Smooth muscle cell (in vitro differentiated cells): Measurements from ENCODE around the gene TMEM63A. TPM values are rescaled to one million over a fixed set of nuclear protein-coding genes. Genes with fewer than 3 reads are reported as not detected.
"Not testable (repeated sequence)": the region's sequence is repeated elsewhere in the genome, so short reads cannot be mapped to it uniquely, and the experiment has no call there.

ENCODE experiments used
- DNase-seq: peaks from one replicate; lab custom pipeline; 2025; ENCODE audit not compliant: unreplicated experiment; lab: John Stamatoyannopoulos, UW
- H2AFZ ChIP-seq: fragments of 200-600 bp; sonication (generic); 2 replicates; pipeline ENCODE4 v1.6.0; 2016; ENCODE audit warnings: antibody characterized with exemption, low read depth, mild to moderate bottlenecking
- H3F3A ChIP-seq: fragments of 200-600 bp; sonication (generic); 2 replicates; pipeline ENCODE4 v1.6.0; 2017; ENCODE audit warnings: antibody characterized with exemption, low read depth
- H3K27ac ChIP-seq: fragments of 200-600 bp; sonication (generic); 2 replicates; pipeline ENCODE4 v1.5.1; 2016; ENCODE audit warnings: low read depth, mild to moderate bottlenecking
- H3K27me3 ChIP-seq: fragments of 200-600 bp; sonication (generic); 2 replicates; pipeline ENCODE4 v1.6.1; 2016; ENCODE audit warnings: low read depth, mild to moderate bottlenecking
- H3K36me3 ChIP-seq: fragments of 200-600 bp; sonication (generic); 2 replicates; pipeline ENCODE4 v1.5.1; 2016; ENCODE audit warnings: low read depth
- H3K4me1 ChIP-seq: fragments of 200-600 bp; sonication (generic); 2 replicates; pipeline ENCODE4 v1.5.1; 2016; ENCODE audit warnings: low read depth
- H3K4me2 ChIP-seq: fragments of 200-600 bp; sonication (generic); 2 replicates; pipeline ENCODE4 v1.6.0; 2016; ENCODE audit warnings: mild to moderate bottlenecking
- H3K4me3 ChIP-seq: fragments of 200-600 bp; sonication (generic); 2 replicates; pipeline ENCODE4 v1.5.1; 2016; ENCODE audit warnings: mild to moderate bottlenecking
- H3K79me2 ChIP-seq: fragments of 200-600 bp; sonication (generic); 2 replicates; pipeline ENCODE4 v1.6.0; 2016; ENCODE audit warnings: low read depth, mild to moderate bottlenecking
- H3K9ac ChIP-seq: fragments of 200-600 bp; sonication (generic); 2 replicates; pipeline ENCODE4 v1.6.0; 2016; ENCODE audit warnings: low read depth
- H3K9me3 ChIP-seq: fragments of 200-600 bp; sonication (generic); replicated peaks from 2 replicates; pipeline ENCODE4 v1.5.1; 2016; ENCODE audit warnings: low read depth
- H4K20me1 ChIP-seq: fragments of 200-600 bp; sonication (generic); 2 replicates; pipeline ENCODE4 v1.6.0; 2016; ENCODE audit warnings: low read depth
- CTCF ChIP-seq: fragments of 200-600 bp; sonication (generic); IDR thresholded peaks from 2 replicates; pipeline ENCODE4 v1.5.1; 2017; ENCODE audit warnings: borderline replicate concordance, mild to moderate bottlenecking, antibody characterized with exemption; ENCODE audit not compliant: insufficient read depth, poor library complexity, severe bottlenecking
- WGBS: methylation state at CpG from one replicate; pipeline ENCODE4 v1.1.7; 2016; ENCODE audit warnings: low lambda C conversion rate; 5-methylcytosine and 5-hydroxymethylcytosine counted together
- polyA plus RNA-seq: library from polyadenylated mRNA; unstranded; fragments of >200 nt; fragmentation: Nextera tagmentation; extraction: Ambion mirVana; gene quantifications from 2 replicates; pipeline ENCODE4 v1.2.1, GENCODE V29; 2016
- total RNA-seq: library from RNA; depleted of rRNA; stranded (reverse); fragments of >200 nt; gene quantifications from 2 replicates; pipeline ENCODE4 v1.2.3, GENCODE V29; 2014

Gene TMEM63A
- total and polyA plus RNA-seq, 2 experiments from 2014 or later: 10.9 to 12.0 TPM

- 30% methylated on average over 8 of the region's 8 CpGs for WGBS
- Histone ChIP-seq H3K4me1 (peaks cover 30% of the 10 kb centered on the region), H3K36me3 (no peaks in the 10 kb centered on the region), H3K4me3 (no peak overlapping the region), H3K9me3 (no peaks in the 10 kb centered on the region), H3F3A (peaks cover 23% of the 10 kb centered on the region), H2AFZ (no peak overlapping the region), H3K27ac (peak overlapping the region; percentile 63), H3K27me3 (no peaks in the 10 kb centered on the region), H4K20me1 (peaks cover 7% of the 10 kb centered on the region), H3K79me2 (peaks cover 24% of the 10 kb centered on the region), H3K4me2 (peak overlapping the region; percentile 20), H3K9ac (no peak overlapping the region)
- no peak for TF ChIP-seq CTCF
- no peak for DNase-seq
Measured at GRCh38 chr1:225817611-225818061, 64.5 kb downstream of the TMEM63A start.

- H4K20me1 ChIP-seq: peaks cover 10% of the 10 kb centered on the region
- H3K79me2 ChIP-seq: peaks cover 24% of the 10 kb centered on the region
- peak overlapping the region; percentile 20 for H3K4me2 ChIP-seq
- no peak overlapping the region for H3K9ac ChIP-seq
- H3F3A ChIP-seq: peaks cover 28% of the 10 kb centered on the region
- no peak overlapping the region for H2AFZ ChIP-seq
- peak overlapping the region; percentile 63 for H3K27ac ChIP-seq
- no peaks in the 10 kb centered on the region for H3K27me3 ChIP-seq
- H3K9me3 ChIP-seq: no peaks in the 10 kb centered on the region
- no peak for DNase-seq
- H3K4me3 ChIP-seq: no peak overlapping the region
- WGBS: 40% methylated on average over 16 of the region's 17 CpGs
- peaks cover 30% of the 10 kb centered on the region for H3K4me1 ChIP-seq
- no peaks in the 10 kb centered on the region for H3K36me3 ChIP-seq
- no peak for TF ChIP-seq CTCF
Measured at GRCh38 chr1:225816643-225817538, 65.3 kb downstream of the TMEM63A start.

GRCh38 chr1:225815526-225816178, 66.5 kb downstream of the TMEM63A start:
- H3K36me3 ChIP-seq: no peaks in the 10 kb centered on the region
- peaks cover 21% of the 10 kb centered on the region for H4K20me1 ChIP-seq
- TF ChIP-seq CTCF: no peak
- no peak for DNase-seq
- no peak overlapping the region for H3K4me2 ChIP-seq
- H2AFZ ChIP-seq: no peak overlapping the region
- H3K4me1 ChIP-seq: peaks cover 35% of the 10 kb centered on the region
- H3K9me3 ChIP-seq: no peaks in the 10 kb centered on the region
- no peak overlapping the region for H3K9ac ChIP-seq
- H3K79me2 ChIP-seq: peaks cover 24% of the 10 kb centered on the region
- H3F3A ChIP-seq: peaks cover 28% of the 10 kb centered on the region
- no peak overlapping the region for H3K4me3 ChIP-seq
- no peak overlapping the region for H3K27ac ChIP-seq
- 90% methylated on average over 17 of the region's 17 CpGs for WGBS
- H3K27me3 ChIP-seq: no peaks in the 10 kb centered on the region

- not testable (repeated sequence) for H3K27me3 ChIP-seq, H3K9ac ChIP-seq, H3K27ac ChIP-seq, H3K9me3 ChIP-seq, H3K36me3 ChIP-seq, DNase-seq, H2AFZ ChIP-seq, H3K4me2 ChIP-seq, H3K4me3 ChIP-seq
- H3K79me2 ChIP-seq: peaks cover 24% of the 10 kb centered on the region
- WGBS: 97% methylated on average over 6 of the region's 7 CpGs
- H3K4me1 ChIP-seq: peaks cover 35% of the 10 kb centered on the region
- peaks cover 21% of the 10 kb centered on the region for H4K20me1 ChIP-seq
- peaks cover 28% of the 10 kb centered on the region for H3F3A ChIP-seq
Measured at GRCh38 chr1:225815090-225815489, 67.1 kb downstream of the TMEM63A start.
